Natural killer cell (primary cell): ENCODE results near the gene DOCK4. TPM values are rescaled to one million over a fixed set of nuclear protein-coding genes. Genes with fewer than 3 reads are reported as not detected.

ENCODE experiments used
- ATAC-seq, 3 donors: fragments of 150-1000 bp in 2 of 3; fragments of 200-7000 bp in 1 of 3; cut with Tn5 transposase; 1 replicate in 1 of 3; 2 replicates in 2 of 3; pipeline ENCODE4 v1.10.0; 2021; ENCODE audit warnings: mild to moderate bottlenecking in 2 of 3, moderate library complexity in 2 of 3
- DNase-seq, 2 donors: peaks; one replicate each; pipeline versions ENCODE4 v3.0.0 to v3.0.0-alpha.2; 2013 to 2021; ENCODE audit warnings: mixed read lengths in 1 of 2
- H3K27ac ChIP-seq: one replicate; pipeline ENCODE4 v1.5.1; 2013; ENCODE audit warnings: mild to moderate bottlenecking, low read length
- H3K27me3 ChIP-seq: one replicate; pipeline ENCODE4 v1.6.1; 2013; ENCODE audit warnings: low read length; ENCODE audit not compliant: control insufficient read depth, insufficient read depth
- H3K36me3 ChIP-seq: one replicate; pipeline ENCODE4 v1.6.1; 2013; ENCODE audit warnings: low read length; ENCODE audit not compliant: control insufficient read depth, insufficient read depth
- H3K4me1 ChIP-seq: one replicate; pipeline ENCODE4 v1.6.1; 2013; ENCODE audit warnings: low read length; ENCODE audit not compliant: control insufficient read depth, insufficient read depth
- H3K4me3 ChIP-seq: one replicate; pipeline ENCODE4 v1.5.1; 2013; ENCODE audit warnings: low read length
- H3K9me3 ChIP-seq: one replicate; pipeline ENCODE4 v1.6.1; 2013; ENCODE audit warnings: low read length; ENCODE audit not compliant: control insufficient read depth, insufficient read depth
- H3K27ac Mint-ChIP-seq, 2 donors: one replicate each; pipeline ENCODE4 v1.8.0; 2022; ENCODE audit warnings: mild to moderate bottlenecking in 2 of 2, mixed read lengths in 2 of 2, moderate library complexity in 1 of 2
- H3K27me3 Mint-ChIP-seq, 2 donors: one replicate each; pipeline ENCODE4 v1.8.0; 2022; ENCODE audit warnings: low read depth in 2 of 2, mixed read lengths in 2 of 2
- H3K36me3 Mint-ChIP-seq: one replicate; pipeline ENCODE4 v1.8.0; 2022; ENCODE audit warnings: mixed read lengths
- H3K4me1 Mint-ChIP-seq, 2 donors: one replicate each; pipeline ENCODE4 v1.8.0; 2022; ENCODE audit warnings: mixed read lengths in 2 of 2
- H3K4me3 Mint-ChIP-seq: one replicate; pipeline ENCODE4 v1.8.0; 2022; ENCODE audit warnings: mild to moderate bottlenecking, moderate library complexity, mixed read lengths
- H3K9me3 Mint-ChIP-seq, 2 donors: one replicate each; pipeline ENCODE4 v1.8.0; 2022; ENCODE audit warnings: mixed read lengths in 2 of 2
- CTCF ChIP-seq: fragments of 200-600 bp; IDR thresholded peaks from one replicate; pipeline ENCODE4 v1.8.0; 2022; ENCODE audit warnings: antibody characterized with exemption
- WGBS: methylation state at CpG from one replicate; pipeline ENCODE4 v1.1.7; 2013; ENCODE audit warnings: missing lambda C conversion rate; ENCODE audit not compliant: insufficient coverage; 5-methylcytosine and 5-hydroxymethylcytosine counted together
- intact Hi-C: fragments of 100-400 bp; cut with micrococcal nuclease; formaldehyde crosslinking; loops from one replicate; pipeline ENCODE4 v1.14.2; 2022
- total RNA-seq, 4 donors: library from RNA; stranded (reverse); fragments of 120-200 nt in 1 of 4; gene quantifications; one replicate each; pipeline versions ENCODE4 v1.2.3 to v1.2.4, GENCODE V29; 2013 to 2022

DOCK4 gene
- total RNA-seq, 3 donors from 2014 or later (not counting 1 experiment from before 2014, with no cell fraction given): 0.61 to 2.4 (median 0.89) TPM

DNA sequence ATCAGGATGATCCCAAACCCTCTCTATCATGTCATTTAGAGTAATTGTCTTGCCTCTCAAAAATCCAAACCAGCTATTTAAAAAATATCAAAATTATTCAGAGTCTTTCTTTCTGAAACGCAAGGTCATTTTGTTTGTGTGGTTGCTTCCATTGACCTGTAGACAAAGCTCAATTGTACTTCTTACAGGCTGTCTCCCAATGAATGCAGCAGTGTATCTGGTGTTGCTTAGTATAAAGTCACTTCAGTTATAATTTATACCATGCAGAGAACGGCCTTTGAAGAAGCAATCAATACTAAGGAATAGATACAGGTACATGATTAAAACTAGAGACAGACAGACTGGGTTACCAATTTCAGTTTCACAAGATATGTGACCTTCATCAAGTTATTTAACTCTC lies 80.9 kb downstream of the DOCK4 start:
- 100% methylated on average over 1 of the region's 2 CpGs for WGBS
- H3K4me1 Mint-ChIP-seq: no peaks in the 10 kb centered on the region
- no peak overlapping the region for H3K4me3 ChIP-seq
- intact Hi-C loops: no loop called here
- H3K9me3 Mint-ChIP-seq: no peaks in the 10 kb centered on the region
- H3K36me3 Mint-ChIP-seq: no peaks in the 10 kb centered on the region
- no peak for ATAC-seq
- no peaks in the 10 kb centered on the region for H3K4me1 ChIP-seq
- no peak overlapping the region for H3K27ac Mint-ChIP-seq
- H3K36me3 ChIP-seq: no peaks in the 10 kb centered on the region
- DNase-seq: no peak
- no peak overlapping the region for H3K27ac ChIP-seq
- H3K4me3 Mint-ChIP-seq: no peak overlapping the region
- no peaks in the 10 kb centered on the region for H3K9me3 ChIP-seq
- TF ChIP-seq CTCF: no peak
- H3K27me3 ChIP-seq: no peaks in the 10 kb centered on the region
- peaks cover 0 to 5% of the 10 kb centered on the region in 2 donors for H3K27me3 Mint-ChIP-seq

- no peaks in the 10 kb centered on the region for H3K9me3 ChIP-seq
- Mint-ChIP-seq H3K27me3 (no peaks in the 10 kb centered on the region), H3K4me1 (no peaks in the 10 kb centered on the region), H3K36me3 (no peaks in the 10 kb centered on the region), H3K9me3 (no peaks in the 10 kb centered on the region), H3K4me3 (no peak overlapping the region), H3K27ac (no peak overlapping the region)
- no peaks in the 10 kb centered on the region for H3K4me1 ChIP-seq
- no peak for DNase-seq
- no peak for TF ChIP-seq CTCF
- WGBS: 88% methylated on average over 9 of the region's 9 CpGs
- no peak overlapping the region for H3K27ac ChIP-seq
- ATAC-seq: no peak
- H3K27me3 ChIP-seq: no peaks in the 10 kb centered on the region
- no peaks in the 10 kb centered on the region for H3K36me3 ChIP-seq
- no peak overlapping the region for H3K4me3 ChIP-seq
- intact Hi-C loops: no loop called here
These were observed 82.0 kb downstream of the DOCK4 start for GRCh38 chr7:112124061-112124766.

DNA sequence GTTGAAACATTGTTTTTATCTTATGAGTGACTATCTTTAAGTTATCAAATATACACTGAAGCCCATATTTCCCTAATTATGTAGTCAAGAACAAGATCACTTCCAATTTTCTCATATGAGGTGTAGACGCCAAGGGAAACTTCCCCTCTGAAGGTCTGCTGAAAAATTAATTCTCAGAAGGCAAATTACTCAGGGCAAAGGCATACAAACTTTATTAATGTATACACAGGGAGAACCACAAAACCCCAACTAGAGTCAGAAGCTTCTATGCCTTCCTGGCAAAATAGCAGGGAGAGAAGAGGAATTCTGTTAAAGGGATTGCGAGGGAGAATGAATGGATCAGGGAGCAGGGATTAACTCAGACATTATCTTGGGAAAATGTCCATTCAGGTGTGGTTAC lies 83.4 kb downstream of the DOCK4 start:
- H3K9me3 Mint-ChIP-seq: no peaks in the 10 kb centered on the region
- no peak for ATAC-seq
- 92% methylated on average over 2 of the region's 2 CpGs for WGBS

More for the DNA sequence above, 83.4 kb downstream of the DOCK4 start:
- no peaks in the 10 kb centered on the region for H3K36me3 ChIP-seq
- no peaks in the 10 kb centered on the region for H3K4me1 ChIP-seq
- Mint-ChIP-seq H3K4me1 (no peaks in the 10 kb centered on the region), H3K27me3 (peaks cover 0 to 7% of the 10 kb centered on the region in 2 donors), H3K36me3 (no peaks in the 10 kb centered on the region), H3K27ac (no peak overlapping the region), H3K4me3 (no peak overlapping the region)
- H3K27me3 ChIP-seq: no peaks in the 10 kb centered on the region
- TF ChIP-seq CTCF: no peak
- intact Hi-C loops: no loop called here
- H3K9me3 ChIP-seq: no peaks in the 10 kb centered on the region
- no peak for DNase-seq
- no peak overlapping the region for H3K27ac ChIP-seq
- H3K4me3 ChIP-seq: no peak overlapping the region
